ENCODE measurements around the gene CD59.

- TF ChIP-seq CTCF (IDR thresholded peaks at IDR 0.05) (peak; percentile 43 to 80 (median 60)), POLR2A (IDR thresholded peaks at IDR 0.05) (no peak), EP300 (IDR thresholded peaks at IDR 0.05) (no peak)
These were observed 48.3 kb downstream of the CD59 start for GRCh38 chr11:33687733-33688479.

Data from tibial nerve (tissue), 4 donors.